Measurements from ENCODE around the gene TMEM51.

TMEM51 gene

DNA sequence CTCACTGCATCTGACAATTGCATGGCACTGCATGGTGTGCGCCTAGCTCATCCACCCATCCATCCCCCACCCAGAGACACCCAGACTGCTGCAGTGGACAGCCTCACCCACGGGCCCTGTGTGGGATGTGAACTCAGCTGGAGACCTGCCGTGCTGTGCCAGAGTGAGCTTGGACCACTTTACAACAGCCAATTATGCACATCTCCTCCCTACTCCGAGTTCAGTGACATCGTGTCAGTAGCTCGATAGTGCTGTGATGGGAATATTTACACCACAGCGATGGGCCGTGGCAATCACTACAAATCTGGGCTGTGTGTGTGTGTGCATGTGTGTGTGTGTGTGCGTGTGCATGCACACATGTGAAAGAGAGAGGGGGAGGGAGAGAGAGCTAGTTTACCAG is 42.5 kb downstream of the TMEM51 start:
- no peaks in the 10 kb centered on the region for H3K27me3 ChIP-seq (ENCODE audit: control insufficient read depth, insufficient read depth, low read length)
- H3K9me3 ChIP-seq (ENCODE audit: control insufficient read depth, insufficient read depth, low read length), result no peaks in the 10 kb centered on the region
- H3K9ac ChIP-seq (ENCODE audit: low read depth, low read length), result no peak overlapping the region
- H3K36me3 ChIP-seq (ENCODE audit: control insufficient read depth, insufficient read depth, low read length), result peaks cover 3% of the 10 kb centered on the region
- H3K4me3 ChIP-seq (ENCODE audit: low read depth, low read length), result no peak overlapping the region
- H3K4me1 ChIP-seq (ENCODE audit: control insufficient read depth, insufficient read depth, low read length), result peaks cover 8% of the 10 kb centered on the region

DNA sequence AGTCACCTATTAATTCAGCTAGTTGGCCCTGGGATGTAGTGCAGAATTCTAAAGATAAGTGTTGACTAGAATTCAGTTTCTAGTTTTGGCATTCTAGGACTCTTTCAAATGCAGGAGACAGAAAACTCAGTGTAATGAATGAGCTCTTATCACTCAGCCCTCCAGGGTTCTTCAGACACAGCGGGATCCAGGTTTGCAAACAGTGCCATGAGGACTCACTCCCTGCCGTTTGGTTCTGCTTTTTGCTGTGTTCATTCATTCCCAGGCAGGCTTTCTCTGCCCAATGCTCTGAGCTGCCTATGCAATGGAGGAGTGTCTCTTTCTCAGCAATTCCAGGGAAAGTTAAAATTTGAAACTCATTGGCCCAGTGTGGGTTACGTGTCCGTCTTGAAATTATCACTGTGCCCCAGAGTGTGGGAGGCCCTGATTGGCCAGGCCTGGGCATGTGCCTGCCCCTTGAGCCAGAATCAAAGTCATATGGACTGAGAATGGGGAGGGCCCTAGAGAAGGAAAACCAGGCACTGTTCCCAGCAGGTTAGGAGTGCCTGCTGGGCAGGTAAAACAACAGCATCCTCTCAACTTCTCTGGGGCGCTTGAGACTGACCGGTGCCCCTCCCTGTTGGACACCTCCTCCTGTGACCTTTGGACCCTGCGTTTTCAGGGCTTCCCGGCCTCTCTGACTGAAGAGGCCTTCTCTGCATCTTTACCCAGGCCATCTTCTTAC is 43.4 kb downstream of the TMEM51 start:
- peaks cover 3% of the 10 kb centered on the region for H3K36me3 ChIP-seq (ENCODE audit: control insufficient read depth, insufficient read depth, low read length)
- no peaks in the 10 kb centered on the region for H3K9me3 ChIP-seq (ENCODE audit: control insufficient read depth, insufficient read depth, low read length)
- peaks cover 8% of the 10 kb centered on the region for H3K4me1 ChIP-seq (ENCODE audit: control insufficient read depth, insufficient read depth, low read length)

DNA sequence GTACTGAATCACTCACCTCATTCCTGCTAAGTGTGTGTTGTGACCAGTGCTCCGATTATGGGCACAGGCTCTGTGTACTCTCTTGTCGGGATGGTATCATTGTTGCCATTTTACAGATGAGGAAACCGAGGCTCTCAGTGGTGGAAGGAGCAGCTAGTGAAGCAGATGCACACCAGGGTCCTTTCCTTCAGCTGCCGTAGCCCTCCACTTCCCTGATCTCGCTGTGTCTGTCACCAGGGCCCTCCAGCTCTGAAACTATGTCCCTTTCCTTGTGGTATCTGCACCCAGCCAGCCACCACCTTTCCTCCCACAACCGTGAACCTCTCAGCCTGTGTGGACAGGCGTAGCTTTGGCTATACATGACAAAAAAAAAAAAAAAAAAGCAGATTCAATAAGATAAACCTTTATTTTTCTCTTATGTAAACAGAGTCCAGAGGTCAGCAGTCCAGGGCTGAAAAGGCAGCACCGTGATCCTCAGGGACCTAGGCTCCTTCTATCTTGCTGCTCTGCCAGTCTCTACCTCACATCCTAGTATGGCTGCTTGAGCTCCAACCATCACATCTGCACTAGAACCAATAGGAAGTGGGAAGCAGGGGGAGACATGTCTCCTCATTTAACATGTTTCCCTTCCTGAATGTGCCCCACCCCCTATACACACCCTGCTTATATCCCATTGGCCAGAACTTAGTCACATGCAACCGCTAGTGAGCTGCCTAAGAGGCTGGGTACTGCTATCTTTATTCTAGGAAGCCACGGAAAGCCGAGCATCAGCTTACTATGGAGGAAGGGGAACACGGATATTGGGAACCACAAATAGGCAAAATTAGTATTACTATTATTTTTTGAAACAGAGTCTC is 44.3 kb downstream of the TMEM51 start:
- H3K36me3 ChIP-seq (ENCODE audit: control insufficient read depth, insufficient read depth, low read length), result peaks cover 3% of the 10 kb centered on the region
- no peaks in the 10 kb centered on the region for H3K27me3 ChIP-seq (ENCODE audit: control insufficient read depth, insufficient read depth, low read length)
- H3K9me3 ChIP-seq (ENCODE audit: control insufficient read depth, insufficient read depth, low read length), result no peaks in the 10 kb centered on the region
- H3K4me3 ChIP-seq (ENCODE audit: low read depth, low read length), result no peak overlapping the region
- no peak overlapping the region for H3K9ac ChIP-seq (ENCODE audit: low read depth, low read length)
- peaks cover 8% of the 10 kb centered on the region for H3K4me1 ChIP-seq (ENCODE audit: control insufficient read depth, insufficient read depth, low read length)

More for the DNA sequence above, 43.4 kb downstream of the TMEM51 start:
- no peaks in the 10 kb centered on the region for H3K27me3 ChIP-seq (ENCODE audit: control insufficient read depth, insufficient read depth, low read length)
- H3K4me3 ChIP-seq (ENCODE audit: low read depth, low read length), result no peak overlapping the region
- H3K9ac ChIP-seq (ENCODE audit: low read depth, low read length), result no peak overlapping the region

GRCh38 chr1:15198684-15199083 is 45.1 kb downstream of the TMEM51 start:
- Histone ChIP-seq H3K9ac (ENCODE audit: low read depth, low read length) (no peak overlapping the region), H3K4me3 (ENCODE audit: low read depth, low read length) (no peak overlapping the region), H3K9me3 (ENCODE audit: control insufficient read depth, insufficient read depth, low read length) (no peaks in the 10 kb centered on the region), H3K27me3 (ENCODE audit: control insufficient read depth, insufficient read depth, low read length) (no peaks in the 10 kb centered on the region), H3K4me1 (ENCODE audit: control insufficient read depth, insufficient read depth, low read length) (peaks cover 8% of the 10 kb centered on the region), H3K36me3 (ENCODE audit: control insufficient read depth, insufficient read depth, low read length) (peaks cover 3% of the 10 kb centered on the region)

- H3K4me1 ChIP-seq (ENCODE audit: control insufficient read depth, insufficient read depth, low read length), result peaks cover 10% of the 10 kb centered on the region
- H3K9me3 ChIP-seq (ENCODE audit: control insufficient read depth, insufficient read depth, low read length), result no peaks in the 10 kb centered on the region
- H3K27me3 ChIP-seq (ENCODE audit: control insufficient read depth, insufficient read depth, low read length), result no peaks in the 10 kb centered on the region
- H3K36me3 ChIP-seq (ENCODE audit: control insufficient read depth, insufficient read depth, low read length), result peaks cover 3% of the 10 kb centered on the region
- H3K9ac ChIP-seq (ENCODE audit: low read depth, low read length), result no peak overlapping the region
- no peak overlapping the region for H3K4me3 ChIP-seq (ENCODE audit: low read depth, low read length)
Observed at GRCh38 chr1:15201221-15201620, 47.7 kb downstream of the TMEM51 start.

- Histone ChIP-seq H3K9me3 (ENCODE audit: control insufficient read depth, insufficient read depth, low read length) (no peaks in the 10 kb centered on the region), H3K9ac (ENCODE audit: low read depth, low read length) (no peak overlapping the region), H3K36me3 (ENCODE audit: control insufficient read depth, insufficient read depth, low read length) (peaks cover 3% of the 10 kb centered on the region), H3K4me1 (ENCODE audit: control insufficient read depth, insufficient read depth, low read length) (peaks cover 17% of the 10 kb centered on the region), H3K4me3 (ENCODE audit: low read depth, low read length) (no peak overlapping the region), H3K27me3 (ENCODE audit: control insufficient read depth, insufficient read depth, low read length) (no peaks in the 10 kb centered on the region)
Observed at GRCh38 chr1:15201849-15202551, 48.5 kb downstream of the TMEM51 start.

- Histone ChIP-seq H3K9me3 (ENCODE audit: control insufficient read depth, insufficient read depth, low read length) (no peaks in the 10 kb centered on the region), H3K36me3 (ENCODE audit: control insufficient read depth, insufficient read depth, low read length) (no peaks in the 10 kb centered on the region), H3K4me1 (ENCODE audit: control insufficient read depth, insufficient read depth, low read length) (peaks cover 22% of the 10 kb centered on the region), H3K4me3 (ENCODE audit: low read depth, low read length) (no peak overlapping the region), H3K27me3 (ENCODE audit: control insufficient read depth, insufficient read depth, low read length) (no peaks in the 10 kb centered on the region), H3K9ac (ENCODE audit: low read depth, low read length) (no peak overlapping the region)
Observed at GRCh38 chr1:15204931-15205330, 51.4 kb downstream of the TMEM51 start.

DNA sequence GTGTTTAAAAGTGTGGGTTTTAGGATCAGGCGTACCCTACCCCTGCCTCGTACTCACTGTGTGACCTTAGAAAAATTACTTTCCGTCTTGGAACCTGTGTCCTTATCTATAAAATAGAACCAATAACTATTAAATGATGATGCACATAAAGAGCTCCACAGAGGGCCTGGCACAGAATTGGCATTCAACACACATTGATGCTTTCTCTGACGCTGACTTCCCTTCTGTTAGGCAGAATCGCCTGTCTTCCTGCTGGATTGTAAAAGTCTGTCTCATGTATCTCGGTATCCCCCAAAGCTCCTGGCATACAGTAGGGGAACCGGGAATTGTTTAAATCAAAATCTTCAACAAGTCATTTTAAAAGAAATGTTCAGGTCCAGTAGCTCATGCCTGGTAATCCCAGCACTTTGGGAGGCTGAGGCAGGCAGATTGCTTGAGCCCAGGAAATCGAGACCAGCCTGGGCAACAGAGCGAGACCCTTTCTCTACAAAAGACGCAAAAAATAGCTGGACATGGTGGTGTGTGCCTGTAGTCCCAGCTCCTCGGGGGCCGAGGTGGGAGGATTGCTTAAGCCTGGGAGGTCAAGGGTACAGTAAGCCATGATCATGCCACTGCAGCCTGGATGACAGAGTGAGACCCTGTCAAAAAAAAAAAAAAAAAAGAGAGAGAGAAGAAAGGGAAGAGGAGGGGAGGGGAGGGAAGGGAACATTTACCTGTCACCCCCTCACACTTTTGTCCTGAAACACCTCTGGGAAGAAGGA is 52.2 kb downstream of the TMEM51 start:
- Histone ChIP-seq H3K4me3 (ENCODE audit: low read depth, low read length) (no peak overlapping the region), H3K9me3 (ENCODE audit: control insufficient read depth, insufficient read depth, low read length) (no peaks in the 10 kb centered on the region), H3K9ac (ENCODE audit: low read depth, low read length) (no peak overlapping the region), H3K27me3 (ENCODE audit: control insufficient read depth, insufficient read depth, low read length) (no peaks in the 10 kb centered on the region), H3K36me3 (ENCODE audit: control insufficient read depth, insufficient read depth, low read length) (no peaks in the 10 kb centered on the region), H3K4me1 (ENCODE audit: control insufficient read depth, insufficient read depth, low read length) (peaks cover 22% of the 10 kb centered on the region)

- Histone ChIP-seq H3K9me3 (ENCODE audit: control insufficient read depth, insufficient read depth, low read length) (no peaks in the 10 kb centered on the region), H3K9ac (ENCODE audit: low read depth, low read length) (no peak overlapping the region), H3K27me3 (ENCODE audit: control insufficient read depth, insufficient read depth, low read length) (no peaks in the 10 kb centered on the region), H3K4me3 (ENCODE audit: low read depth, low read length) (peak overlapping the region; percentile 18), H3K4me1 (ENCODE audit: control insufficient read depth, insufficient read depth, low read length) (peaks cover 22% of the 10 kb centered on the region), H3K36me3 (ENCODE audit: control insufficient read depth, insufficient read depth, low read length) (no peaks in the 10 kb centered on the region)
Observed at GRCh38 chr1:15206418-15207030, 53.0 kb downstream of the TMEM51 start.

DNA sequence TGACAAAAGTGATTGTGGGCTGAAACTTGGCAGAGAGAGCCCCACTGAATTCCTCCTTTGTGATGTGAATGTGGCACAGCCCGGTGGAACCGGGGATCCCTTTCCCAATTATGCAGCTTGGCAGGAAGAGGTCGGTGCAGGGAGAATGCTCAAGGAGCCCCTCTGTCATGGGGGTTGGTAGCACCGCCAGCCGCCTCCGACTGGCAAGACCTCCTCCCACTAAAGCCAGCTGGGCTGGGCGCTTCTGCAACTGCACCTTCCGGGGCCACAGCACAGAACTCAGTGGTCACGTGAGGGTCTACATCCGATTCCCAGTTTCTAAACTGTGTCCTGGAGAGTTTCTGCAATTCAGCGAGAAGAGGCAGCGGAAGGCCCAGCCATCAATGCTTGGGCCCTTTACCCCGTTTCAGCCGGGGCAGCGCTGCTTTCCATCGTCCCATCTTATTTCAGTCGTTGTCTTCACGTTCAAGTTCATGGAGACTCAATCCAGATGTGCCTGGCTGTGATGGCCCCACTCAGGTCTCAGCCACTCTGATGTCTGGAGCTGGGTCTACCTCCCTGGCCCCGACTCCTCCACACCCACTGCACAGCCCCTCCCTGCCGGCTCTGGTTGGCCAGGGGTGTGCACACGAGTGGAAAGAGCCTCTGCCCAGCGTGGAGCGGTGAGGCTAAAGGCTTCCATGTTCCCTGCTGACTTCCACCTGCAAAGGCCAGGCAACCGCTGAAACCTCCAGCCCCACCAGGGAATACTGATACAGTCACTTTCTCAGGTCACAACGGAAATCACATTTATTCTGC is 53.7 kb downstream of the TMEM51 start:
- no peaks in the 10 kb centered on the region for H3K27me3 ChIP-seq (ENCODE audit: control insufficient read depth, insufficient read depth, low read length)
- H3K36me3 ChIP-seq (ENCODE audit: control insufficient read depth, insufficient read depth, low read length), result no peaks in the 10 kb centered on the region
- peak overlapping the region; percentile 23 for H3K4me3 ChIP-seq (ENCODE audit: low read depth, low read length)
- peaks cover 22% of the 10 kb centered on the region for H3K4me1 ChIP-seq (ENCODE audit: control insufficient read depth, insufficient read depth, low read length)
- H3K9me3 ChIP-seq (ENCODE audit: control insufficient read depth, insufficient read depth, low read length), result no peaks in the 10 kb centered on the region
- H3K9ac ChIP-seq (ENCODE audit: low read depth, low read length), result no peak overlapping the region

All from iPS-15b (cell line).